Activated CD8-positive, alpha-beta memory T cell treated with anti-CD3 and anti-CD28 coated beads for 48 hours (primary cell): Measurements from ENCODE around the gene TSN.
"Not testable (repeated sequence)": the region's sequence is repeated elsewhere in the genome, so short reads cannot be mapped to it uniquely, and the experiment has no call there.

ENCODE experiments used
- DNase-seq, 3 experiments: peaks; one replicate each; pipeline ENCODE4 v3.0.0-alpha.2; 2020; ENCODE audit warnings: low read depth in 2 of 3, low spot score in 2 of 3

TSN gene

GRCh38 chr2:121796239-121796638 lies 40.8 kb downstream of the TSN start:
- DNase-seq: no peak

- DNase-seq: no peak
Measured at GRCh38 chr2:121798617-121799016, 43.2 kb downstream of the TSN start.

GRCh38 chr2:121801916-121802315 lies 46.5 kb downstream of the TSN start:
- DNase-seq: no peak

- no peak for DNase-seq
Measured at GRCh38 chr2:121803503-121803902, 48.1 kb downstream of the TSN start.

GRCh38 chr2:121804340-121804739 lies 48.9 kb downstream of the TSN start:
- DNase-seq: no peak

GRCh38 chr2:121804997-121805765 lies 49.7 kb downstream of the TSN start:
- no peak for DNase-seq

- DNase-seq: no peak
Measured at GRCh38 chr2:121805766-121806143, 50.3 kb downstream of the TSN start.

- not testable (repeated sequence) for DNase-seq
Measured at GRCh38 chr2:121807771-121808170, 52.3 kb downstream of the TSN start.

- DNase-seq: no peak
Measured at GRCh38 chr2:121809607-121810006, 54.2 kb downstream of the TSN start.

GRCh38 chr2:121810959-121811853 lies 55.8 kb downstream of the TSN start:
- DNase-seq: no peak

GRCh38 chr2:121813083-121813482 lies 57.6 kb downstream of the TSN start:
- DNase-seq: not testable (repeated sequence)

- no peak for DNase-seq
Measured at GRCh38 chr2:121815216-121815615, 59.8 kb downstream of the TSN start.

- no peak for DNase-seq
Measured at GRCh38 chr2:121816797-121817196, 61.3 kb downstream of the TSN start.

GRCh38 chr2:121817304-121817703 lies 61.9 kb downstream of the TSN start:
- DNase-seq: not testable (repeated sequence)
